HepG2 (cell line): ENCODE measurements around the gene NDE1. TPM values are rescaled to one million over a fixed set of nuclear protein-coding genes. Genes with fewer than 3 reads are reported as not detected.

Experiments used
- FOXK2 ChIP-seq: fragments of 450-650 bp; IDR thresholded peaks from 2 replicates; pipeline ENCODE4 v1.6.1; 2016
- HCFC1 ChIP-seq: fragments of 150-350 bp; IDR thresholded peaks from 2 replicates; pipeline ENCODE4 v1.6.1; 2014; ENCODE audit warnings: low read depth, low read length
- HNF1B ChIP-seq: sonication (generic); formaldehyde crosslinking; IDR thresholded peaks from 2 replicates; pipeline ENCODE4 v1.5.1; 2020; ENCODE audit warnings: mild to moderate bottlenecking, moderate library complexity, missing genetic modification reagents
- HOXA9 ChIP-seq: sonication (generic); formaldehyde crosslinking; IDR thresholded peaks from 2 replicates; pipeline ENCODE4 v1.8.1; 2022; ENCODE audit warnings: missing genetic modification reagents, mild to moderate bottlenecking, moderate library complexity, borderline replicate concordance
- MBNL3 ChIP-seq: fragments of 250-450 bp; sonication (Bioruptor Pico); conservative IDR thresholded peaks from 2 replicates; pipeline ENCODE4 v1.8.0; 2022; ENCODE audit warnings: mild to moderate bottlenecking, inconsistent platforms
- NR1H2 ChIP-seq: sonication (generic); formaldehyde crosslinking; IDR thresholded peaks from 2 replicates; pipeline ENCODE4 v1.8.1; 2022; ENCODE audit warnings: low read depth, missing genetic modification reagents, borderline replicate concordance
- PAF1 ChIP-seq: IDR thresholded peaks from 2 replicates; pipeline ENCODE4 v1.6.1; 2016; ENCODE audit warnings: missing genetic modification reagents, missing compliant biosample characterization
- RBM39 ChIP-seq: fragments of 200-400 bp; formaldehyde crosslinking; IDR thresholded peaks from one replicate; pipeline ENCODE4 v1.6.1; 2018; ENCODE audit warnings: antibody characterized with exemption, mild to moderate bottlenecking, low read depth, low read length; ENCODE audit not compliant: poor library complexity, severe bottlenecking
- YEATS2 ChIP-seq: sonication (generic); formaldehyde crosslinking; IDR thresholded peaks from 2 replicates; pipeline ENCODE4 v1.4.0; 2020; ENCODE audit warnings: missing genetic modification reagents, borderline replicate concordance
- ZBTB25 ChIP-seq: IDR thresholded peaks from 2 replicates; pipeline ENCODE4 v1.6.1; 2018; ENCODE audit warnings: missing genetic modification reagents
- ZFY ChIP-seq: sonication (generic); formaldehyde crosslinking; IDR thresholded peaks from 2 replicates; pipeline ENCODE4 v1.4.0; 2020; ENCODE audit warnings: missing genetic modification reagents
- ZHX1 ChIP-seq: sonication (generic); formaldehyde crosslinking; IDR thresholded peaks from 2 replicates; pipeline ENCODE4 v1.8.1; 2022; ENCODE audit warnings: low read depth, mild to moderate bottlenecking, missing genetic modification reagents
- ZNF44 ChIP-seq: sonication (generic); formaldehyde crosslinking; IDR thresholded peaks from 2 replicates; pipeline ENCODE4 v1.5.1; 2020; ENCODE audit warnings: mild to moderate bottlenecking, missing genetic modification reagents
- ZNF496 ChIP-seq: sonication (generic); formaldehyde crosslinking; IDR thresholded peaks from 2 replicates; pipeline ENCODE4 v1.8.1; 2023; ENCODE audit warnings: mild to moderate bottlenecking, moderate library complexity, missing genetic modification reagents; ENCODE audit not compliant: insufficient replicate concordance
- ZNF501 ChIP-seq: sonication (generic); formaldehyde crosslinking; IDR thresholded peaks from 2 replicates; pipeline ENCODE4 v1.5.1; 2020; ENCODE audit warnings: mild to moderate bottlenecking, moderate library complexity, missing genetic modification reagents
- ZXDC ChIP-seq: sonication (generic); formaldehyde crosslinking; IDR thresholded peaks from 2 replicates; pipeline ENCODE4 v1.5.0; 2020; ENCODE audit warnings: mild to moderate bottlenecking, missing genetic modification reagents
- polyA plus RNA-seq, 8 experiments: library from polyadenylated mRNA; depleted of rRNA in 3 of 8; stranded (reverse) in 7 of 8; unstranded in 1 of 8; fragments of >200 nt; fragmentation: Illumina TruSeq in 4 of 8; extraction: Trizol in 4 of 8; gene quantifications; 2 replicates each; pipeline versions ENCODE4 v1.2.1 to v1.2.3, GENCODE V29; 2011 to 2016; ENCODE audit warnings: low read depth in 4 of 8, missing spikeins in 1 of 8, mixed read lengths in 1 of 8; ENCODE audit not compliant: insufficient read depth in 1 of 8
- total RNA-seq, 5 experiments: library from RNA; depleted of rRNA; stranded (reverse); fragments of >200 nt; fragmentation: Illumina TruSeq; extraction: Trizol; gene quantifications; 2 replicates each; pipeline ENCODE4 v1.2.3, GENCODE V29; 2016; ENCODE audit warnings: low read depth in 1 of 5

NDE1 gene
- total and polyA plus RNA-seq, 2 of the 13 experiments (the other 11 are each of a cell fraction or from before 2014, with no cell fraction given) = 40.9 to 72.5 TPM

GRCh38 chr16:15608398-15609285, 41.4 kb upstream of the NDE1 start (continued):
- TF ChIP-seq ZXDC (no peak), ZNF44 (CRISPR knock-in tag) (0 out of 2 replicates have a peak, but pooled peaks have one; percentile 33), YEATS2 (no peak), ZHX1 (CRISPR knock-in tag) (no peak), ZBTB25 (CRISPR knock-in tag) (peak; percentile 82; the same call in 1 of the 2 replicates), MBNL3 (CRISPR knock-in tag) (no peak), FOXK2 (peak; percentile 48; the same call in 1 of the 2 replicates), PAF1 (no peak), RBM39 (no peak), NR1H2 (no peak), HOXA9 (no peak), ZNF496 (CRISPR knock-in tag) (no peak), HCFC1 (no peak), ZNF501 (CRISPR knock-in tag) (no peak), ZFY (CRISPR knock-in tag) (no peak), HNF1B (peak; percentile 1; the same call in 1 of the 2 replicates)
